K562 (cell line): ENCODE measurements around the gene BST1. TPM values are rescaled to one million over a fixed set of nuclear protein-coding genes. Genes with fewer than 3 reads are reported as not detected.

ENCODE experiments used
- CCNT2 ChIP-seq: IDR thresholded peaks from 2 replicates; pipeline ENCODE4 v1.6.1; 2011; ENCODE audit warnings: borderline replicate concordance, low read depth, mild to moderate bottlenecking, moderate library complexity, mixed read lengths, low read length; ENCODE audit not compliant: insufficient read length; ENCODE audit errors: extremely low read depth
- CREM ChIP-seq: IDR thresholded peaks from 2 replicates; pipeline ENCODE4 v1.6.1; 2014; ENCODE audit warnings: antibody characterized with exemption, low read depth
- NFYB ChIP-seq: IDR thresholded peaks from 2 replicates; pipeline ENCODE4 v1.6.1; 2011; ENCODE audit warnings: mild to moderate bottlenecking, moderate library complexity; ENCODE audit not compliant: insufficient read length; ENCODE audit errors: extremely low read depth
- TCFL5 ChIP-seq: fragments of 250-450 bp; sonication (Bioruptor Pico); conservative IDR thresholded peaks from 2 replicates; pipeline ENCODE4 v1.6.1; 2021; ENCODE audit warnings: mild to moderate bottlenecking, moderate library complexity, matching md5 sums
- ZNF695 ChIP-seq: fragments of 450-650 bp; formaldehyde crosslinking; IDR thresholded peaks from 2 replicates; pipeline ENCODE4 v1.4.0; 2020; ENCODE audit warnings: mild to moderate bottlenecking, moderate library complexity
- polyA plus RNA-seq, 8 experiments: library from polyadenylated mRNA; depleted of rRNA in 4 of 8; stranded (reverse) in 5 of 8; unstranded in 3 of 8; fragments of >200 nt; fragmentation: Nextera tagmentation in 2 of 8; fragmentation: Illumina TruSeq in 1 of 8; extraction: Ambion mirVana in 2 of 8; extraction: Trizol in 1 of 8; gene quantifications; 2 replicates each; pipeline versions ENCODE4 v1.2.1 to v1.2.3, GENCODE V29; 2011 to 2014; ENCODE audit warnings: inconsistent platforms in 1 of 8, missing spikeins in 1 of 8
- total RNA-seq, 7 experiments: library from RNA; depleted of rRNA in 6 of 7; stranded (reverse); fragments of >200 nt in 6 of 7; fragmentation: Illumina TruSeq in 2 of 7; extraction: Trizol in 2 of 7; gene quantifications; 2 replicates each; pipeline versions ENCODE4 v1.2.1 to v1.2.3, GENCODE V29; 2011 to 2021; ENCODE audit warnings: low replicate concordance in 1 of 7
- TF ChIP-seq, protein P1 (sequence below): IDR thresholded peaks from 3 replicates; pipeline ENCODE4 v1.6.1; 2011; ENCODE audit warnings: borderline replicate concordance, mild to moderate bottlenecking, moderate library complexity; ENCODE audit not compliant: insufficient read length; ENCODE audit errors: extremely low read depth
- TF ChIP-seq, protein P2 (sequence below): fragments of 450-650 bp; IDR thresholded peaks from 2 replicates; pipeline ENCODE4 v1.6.1; 2018; ENCODE audit not compliant: partially characterized antibody

The BST1 gene
- total and polyA plus RNA-seq, 9 of the 15 experiments (the other 6 are each of a cell fraction or from before 2014, with no cell fraction given), result 0.04 to 0.38 (median 0.07) TPM; not detected in 6

- TF ChIP-seq, protein P1, sequence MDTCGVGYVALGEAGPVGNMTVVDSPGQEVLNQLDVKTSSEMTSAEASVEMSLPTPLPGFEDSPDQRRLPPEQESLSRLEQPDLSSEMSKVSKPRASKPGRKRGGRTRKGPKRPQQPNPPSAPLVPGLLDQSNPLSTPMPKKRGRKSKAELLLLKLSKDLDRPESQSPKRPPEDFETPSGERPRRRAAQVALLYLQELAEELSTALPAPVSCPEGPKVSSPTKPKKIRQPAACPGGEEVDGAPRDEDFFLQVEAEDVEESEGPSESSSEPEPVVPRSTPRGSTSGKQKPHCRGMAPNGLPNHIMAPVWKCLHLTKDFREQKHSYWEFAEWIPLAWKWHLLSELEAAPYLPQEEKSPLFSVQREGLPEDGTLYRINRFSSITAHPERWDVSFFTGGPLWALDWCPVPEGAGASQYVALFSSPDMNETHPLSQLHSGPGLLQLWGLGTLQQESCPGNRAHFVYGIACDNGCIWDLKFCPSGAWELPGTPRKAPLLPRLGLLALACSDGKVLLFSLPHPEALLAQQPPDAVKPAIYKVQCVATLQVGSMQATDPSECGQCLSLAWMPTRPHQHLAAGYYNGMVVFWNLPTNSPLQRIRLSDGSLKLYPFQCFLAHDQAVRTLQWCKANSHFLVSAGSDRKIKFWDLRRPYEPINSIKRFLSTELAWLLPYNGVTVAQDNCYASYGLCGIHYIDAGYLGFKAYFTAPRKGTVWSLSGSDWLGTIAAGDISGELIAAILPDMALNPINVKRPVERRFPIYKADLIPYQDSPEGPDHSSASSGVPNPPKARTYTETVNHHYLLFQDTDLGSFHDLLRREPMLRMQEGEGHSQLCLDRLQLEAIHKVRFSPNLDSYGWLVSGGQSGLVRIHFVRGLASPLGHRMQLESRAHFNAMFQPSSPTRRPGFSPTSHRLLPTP, result no peak
- TF ChIP-seq CCNT2 (no peak), TCFL5 (CRISPR knock-in tag) (no peak), ZNF695 (CRISPR knock-in tag) (no peak), NFYB (no peak), CREM (no peak)
- TF ChIP-seq, protein P2, sequence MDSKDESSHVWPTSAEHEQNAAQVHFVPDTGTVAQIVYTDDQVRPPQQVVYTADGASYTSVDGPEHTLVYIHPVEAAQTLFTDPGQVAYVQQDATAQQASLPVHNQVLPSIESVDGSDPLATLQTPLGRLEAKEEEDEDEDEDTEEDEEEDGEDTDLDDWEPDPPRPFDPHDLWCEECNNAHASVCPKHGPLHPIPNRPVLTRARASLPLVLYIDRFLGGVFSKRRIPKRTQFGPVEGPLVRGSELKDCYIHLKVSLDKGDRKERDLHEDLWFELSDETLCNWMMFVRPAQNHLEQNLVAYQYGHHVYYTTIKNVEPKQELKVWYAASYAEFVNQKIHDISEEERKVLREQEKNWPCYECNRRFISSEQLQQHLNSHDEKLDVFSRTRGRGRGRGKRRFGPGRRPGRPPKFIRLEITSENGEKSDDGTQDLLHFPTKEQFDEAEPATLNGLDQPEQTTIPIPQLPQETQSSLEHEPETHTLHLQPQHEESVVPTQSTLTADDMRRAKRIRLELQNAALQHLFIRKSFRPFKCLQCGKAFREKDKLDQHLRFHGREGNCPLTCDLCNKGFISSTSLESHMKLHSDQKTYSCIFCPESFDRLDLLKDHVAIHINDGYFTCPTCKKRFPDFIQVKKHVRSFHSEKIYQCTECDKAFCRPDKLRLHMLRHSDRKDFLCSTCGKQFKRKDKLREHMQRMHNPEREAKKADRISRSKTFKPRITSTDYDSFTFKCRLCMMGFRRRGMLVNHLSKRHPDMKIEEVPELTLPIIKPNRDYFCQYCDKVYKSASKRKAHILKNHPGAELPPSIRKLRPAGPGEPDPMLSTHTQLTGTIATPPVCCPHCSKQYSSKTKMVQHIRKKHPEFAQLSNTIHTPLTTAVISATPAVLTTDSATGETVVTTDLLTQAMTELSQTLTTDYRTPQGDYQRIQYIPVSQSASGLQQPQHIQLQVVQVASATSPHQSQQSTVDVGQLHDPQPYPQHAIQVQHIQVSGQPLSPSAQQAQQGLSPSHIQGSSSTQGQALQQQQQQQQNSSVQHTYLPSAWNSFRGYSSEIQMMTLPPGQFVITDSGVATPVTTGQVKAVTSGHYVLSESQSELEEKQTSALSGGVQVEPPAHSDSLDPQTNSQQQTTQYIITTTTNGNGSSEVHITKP, result no peak
Observed at GRCh38 chr4:15695729-15696128, 7.1 kb upstream of the BST1 start (continued).
